Activated CD4-positive, CD25-positive, alpha-beta regulatory T cell treated with anti-CD3 and anti-CD28 coated beads, Interleukin-2, amount 50 U/mL, for 16 hours (primary cell): ENCODE results near the gene FZD1.

ENCODE experiments used
- DNase-seq: peaks from one replicate; pipeline ENCODE4 v3.0.0-alpha.2; 2020; ENCODE audit warnings: low read depth, low spot score

FZD1 gene

GRCh38 chr7:91264924-91265681 lies 870 bp downstream of the FZD1 start:
- DNase-seq, result no peak

GRCh38 chr7:91265693-91266066 lies 1.4 kb downstream of the FZD1 start:
- no peak for DNase-seq

- no peak for DNase-seq
Observed at GRCh38 chr7:91266067-91266688, 1.9 kb downstream of the FZD1 start.

DNA sequence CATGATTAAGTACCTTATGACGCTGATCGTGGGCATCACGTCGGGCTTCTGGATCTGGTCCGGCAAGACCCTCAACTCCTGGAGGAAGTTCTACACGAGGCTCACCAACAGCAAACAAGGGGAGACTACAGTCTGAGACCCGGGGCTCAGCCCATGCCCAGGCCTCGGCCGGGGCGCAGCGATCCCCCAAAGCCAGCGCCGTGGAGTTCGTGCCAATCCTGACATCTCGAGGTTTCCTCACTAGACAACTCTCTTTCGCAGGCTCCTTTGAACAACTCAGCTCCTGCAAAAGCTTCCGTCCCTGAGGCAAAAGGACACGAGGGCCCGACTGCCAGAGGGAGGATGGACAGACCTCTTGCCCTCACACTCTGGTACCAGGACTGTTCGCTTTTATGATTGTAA lies 2.5 kb downstream of the FZD1 start:
- DNase-seq, result no peak

- DNase-seq, result no peak
Observed at GRCh38 chr7:91267171-91267955, 3.1 kb downstream of the FZD1 start.

DNA sequence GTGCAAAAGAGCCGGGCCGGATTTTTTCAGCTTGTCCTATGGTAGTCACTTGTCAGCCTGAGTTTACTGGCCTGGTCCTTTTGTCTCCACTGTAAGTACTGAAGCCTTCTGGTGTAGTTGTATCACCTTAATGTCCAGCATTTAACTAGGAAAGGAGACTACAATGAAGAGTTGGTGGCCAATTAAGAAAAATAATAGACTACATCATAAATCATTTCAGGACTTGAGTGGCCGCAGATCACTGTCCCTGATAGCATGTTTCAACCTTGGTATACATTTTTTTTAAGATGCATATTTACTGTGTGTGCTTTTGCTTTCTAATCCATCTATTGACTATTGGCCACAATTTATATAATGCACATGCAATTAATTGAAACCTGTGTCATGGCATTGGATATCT lies 6.1 kb downstream of the FZD1 start:
- no peak for DNase-seq

DNA sequence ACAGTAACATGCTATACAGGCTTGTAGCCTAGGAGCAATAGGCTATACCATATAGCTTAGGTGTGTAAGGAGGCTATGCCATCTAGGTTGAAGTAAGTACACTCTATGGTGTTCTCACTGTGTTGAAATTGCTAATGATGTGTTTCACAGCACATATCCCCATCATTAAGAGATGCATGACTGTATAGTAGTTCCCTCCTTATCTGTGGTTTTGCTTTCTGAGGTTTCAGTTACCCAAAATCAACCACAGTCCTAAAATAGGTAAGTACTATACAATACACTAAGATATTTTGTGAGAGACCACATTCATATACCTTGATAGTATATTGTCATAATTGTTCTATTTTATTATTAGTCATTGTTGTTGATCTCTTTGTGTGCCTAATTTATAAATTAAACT lies 12.7 kb downstream of the FZD1 start:
- DNase-seq, result no peak

DNA sequence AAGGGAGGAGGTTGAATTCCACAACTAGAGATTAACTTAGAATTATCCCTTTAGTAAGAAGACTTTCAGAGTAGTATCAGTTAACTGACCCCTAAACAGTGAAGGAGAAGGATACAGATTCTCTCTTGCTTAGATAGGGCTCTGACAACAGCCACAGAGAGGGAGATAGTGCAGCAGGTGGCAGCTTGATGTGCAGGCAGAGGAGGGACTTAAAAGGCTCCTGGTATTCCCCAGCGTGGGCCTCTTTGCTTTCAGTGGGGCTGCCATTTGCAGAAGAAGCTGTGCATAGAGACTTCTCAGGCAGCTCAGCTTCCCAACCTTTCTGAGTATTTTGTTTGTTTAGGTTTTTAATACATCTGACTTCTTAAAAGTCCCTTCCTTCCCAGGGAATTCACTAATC lies 16.0 kb downstream of the FZD1 start:
- no peak for DNase-seq

- DNase-seq, result no peak
Observed at GRCh38 chr7:91280604-91281003, 16.4 kb downstream of the FZD1 start.

DNA sequence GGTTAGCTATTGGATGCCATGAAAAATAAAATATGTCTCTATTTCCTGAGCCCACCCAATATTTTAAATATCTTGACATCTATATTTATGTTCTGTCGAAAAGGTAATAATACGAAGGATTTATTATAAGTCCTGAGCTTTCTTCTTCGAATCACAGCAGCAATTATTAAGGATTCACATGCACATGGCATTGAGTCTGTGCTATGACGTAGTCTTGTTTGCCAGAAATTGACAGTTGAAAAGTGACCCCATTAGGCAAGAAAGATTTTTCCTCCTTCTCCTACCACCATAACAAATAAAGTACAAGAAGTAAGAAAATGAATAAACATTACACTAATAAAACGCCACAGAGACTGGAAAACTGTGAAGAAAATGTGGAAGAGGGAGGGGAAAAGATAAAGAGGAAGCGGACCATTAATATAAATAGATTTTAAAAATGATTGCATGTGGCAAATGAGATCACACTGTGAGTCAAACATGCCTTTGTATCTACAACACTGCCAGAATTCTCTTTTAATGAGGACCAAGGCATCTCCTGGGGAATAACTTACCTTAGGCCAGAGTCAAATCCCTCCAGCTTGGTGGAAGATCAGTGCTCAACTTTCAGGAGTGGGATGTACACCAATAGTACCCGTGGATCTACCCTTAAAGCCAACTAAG lies 21.6 kb downstream of the FZD1 start:
- DNase-seq, result no peak

GRCh38 chr7:91286432-91286831 lies 22.2 kb downstream of the FZD1 start:
- DNase-seq, result no peak

GRCh38 chr7:91287371-91288084 lies 23.3 kb downstream of the FZD1 start:
- DNase-seq, result no peak

DNA sequence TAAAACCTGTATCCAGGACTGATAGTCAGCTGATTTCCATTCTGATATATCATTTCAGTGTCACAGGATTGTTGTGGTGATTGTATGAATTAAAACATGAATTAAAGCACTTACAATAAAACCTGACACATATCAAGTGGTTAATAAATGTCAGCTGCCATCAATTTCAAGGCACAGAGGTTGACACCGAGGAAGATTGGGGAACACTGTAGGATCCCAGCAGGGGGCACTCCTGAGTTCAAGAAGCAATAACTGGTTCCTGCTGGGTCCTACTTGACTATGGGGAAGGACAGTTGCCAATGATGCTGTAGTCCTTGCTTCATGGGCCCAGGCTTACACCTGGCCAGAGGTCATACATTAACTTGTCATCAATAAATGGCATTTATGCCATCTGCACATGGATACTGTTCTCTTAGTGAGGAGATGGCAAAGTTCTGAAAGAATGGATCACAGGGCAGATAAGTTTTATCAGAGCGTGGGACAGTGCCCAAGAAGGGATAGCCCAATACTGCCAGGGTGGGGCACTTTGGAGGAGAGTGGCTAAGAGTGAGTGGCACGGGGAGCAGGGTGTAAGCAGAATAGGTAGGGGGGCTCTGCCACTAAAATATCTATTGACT lies 24.1 kb downstream of the FZD1 start:
- DNase-seq, result no peak

- DNase-seq, result no peak
Observed at GRCh38 chr7:91289633-91290254, 25.5 kb downstream of the FZD1 start.

GRCh38 chr7:91291302-91291701 lies 27.1 kb downstream of the FZD1 start:
- DNase-seq, result no peak

- no peak for DNase-seq
Observed at GRCh38 chr7:91291902-91292301, 27.7 kb downstream of the FZD1 start.

DNA sequence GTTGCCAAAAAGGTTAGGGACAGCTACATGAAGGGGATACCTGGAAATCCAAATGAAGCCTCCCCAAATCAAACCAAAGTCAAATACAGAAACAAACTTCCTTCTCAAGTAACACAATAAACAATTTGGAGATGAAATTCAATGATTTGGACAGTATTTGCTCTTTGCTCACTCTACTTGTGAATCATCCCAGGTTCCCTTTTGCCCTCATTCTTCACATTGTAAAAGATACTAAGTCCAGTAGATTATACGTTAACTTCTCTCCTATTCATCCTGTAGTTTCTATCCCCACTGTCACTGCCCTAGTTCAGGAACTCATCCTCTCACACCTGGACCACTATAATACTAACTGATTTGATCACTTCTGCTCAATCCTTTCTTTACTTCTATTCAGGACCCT lies 28.3 kb downstream of the FZD1 start:
- no peak for DNase-seq

GRCh38 chr7:91293136-91293535 lies 28.9 kb downstream of the FZD1 start:
- no peak for DNase-seq

DNA sequence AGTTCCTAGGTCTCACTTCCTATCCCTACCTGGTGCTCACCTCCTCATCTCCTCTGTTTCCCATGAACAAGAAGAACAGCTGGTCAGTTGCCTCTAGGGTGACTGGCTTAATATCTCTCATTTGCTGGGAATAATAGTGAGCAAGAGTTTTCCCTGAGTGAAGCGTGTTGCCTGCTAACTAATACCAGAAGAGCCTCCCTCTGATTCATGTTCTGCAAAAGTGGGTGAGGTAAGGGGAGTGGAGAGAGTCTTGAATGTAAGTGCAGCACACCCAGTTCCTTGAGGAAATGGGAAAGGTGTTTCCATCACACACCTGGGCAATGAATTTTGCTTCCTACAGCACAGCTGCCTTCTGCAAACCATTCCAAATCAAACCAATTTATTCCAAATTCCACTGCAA lies 29.6 kb downstream of the FZD1 start:
- DNase-seq, result no peak

- no peak for DNase-seq
Observed at GRCh38 chr7:91294639-91295220, 30.5 kb downstream of the FZD1 start.
